GM19035 (cell line): Measurements from ENCODE around the gene WDR17.
A peak's percentile ranks its signal among the peaks of the same experiment; 100 is the strongest.
"Not testable (repeated sequence)": the region's sequence is repeated elsewhere in the genome, so short reads cannot be mapped to it uniquely, and the experiment has no call there.

ENCODE experiments used
- ATAC-seq: cut with Tn5 transposase; IDR thresholded peaks from one replicate; pipeline ENCODE4 v1.9.1; 2021; ENCODE audit not compliant: unreplicated experiment

WDR17 gene

DNA sequence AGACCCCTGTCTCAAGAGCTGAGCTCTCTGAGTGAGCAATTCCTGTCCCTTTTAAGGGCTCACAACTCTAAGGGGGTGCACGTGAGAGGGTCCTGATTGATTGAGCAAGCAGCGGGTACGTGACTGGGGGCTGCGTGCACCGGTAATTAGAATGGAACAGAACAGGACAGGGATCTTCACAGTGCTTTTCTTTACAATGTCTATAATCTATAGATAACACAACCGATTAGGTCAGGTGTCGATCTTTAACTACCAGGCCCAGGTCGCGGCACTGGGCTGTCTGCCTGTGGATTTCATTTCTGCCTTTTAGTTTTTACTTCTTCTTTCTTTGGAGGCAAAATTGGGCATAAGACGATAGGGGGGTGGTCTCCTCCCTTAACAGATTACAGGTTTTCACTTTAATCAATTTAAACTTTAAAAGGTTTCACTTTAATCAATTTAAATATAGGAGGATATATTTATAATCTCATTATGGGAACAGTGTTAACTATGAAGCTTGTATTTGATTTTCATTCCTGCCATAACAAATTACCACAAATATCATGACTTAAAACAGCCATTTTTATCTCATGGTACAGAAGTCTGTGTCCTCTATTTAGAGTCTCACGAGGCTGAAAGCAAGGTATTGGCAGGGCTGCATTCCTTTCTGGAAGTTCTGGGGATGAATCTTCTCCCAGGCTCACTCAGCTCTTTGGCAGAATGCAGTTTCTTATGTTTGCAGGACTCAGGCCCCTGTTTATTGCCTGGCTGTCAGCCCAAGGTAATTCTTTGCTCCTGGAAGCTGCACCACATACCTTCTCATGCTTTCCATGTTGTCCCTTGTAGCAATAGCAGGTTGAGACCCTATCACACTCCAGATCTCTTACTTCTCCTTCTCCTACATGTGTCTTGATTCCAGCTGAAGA is 124.5 kb downstream of the WDR17 start:
- no peak for ATAC-seq

- no peak for ATAC-seq
Observed at GRCh38 chr4:176191974-176192373, 126.3 kb downstream of the WDR17 start.

- ATAC-seq = no peak
Observed at GRCh38 chr4:176193126-176193525, 127.5 kb downstream of the WDR17 start.

- no peak for ATAC-seq
Observed at GRCh38 chr4:176193938-176194337, 128.3 kb downstream of the WDR17 start.

- ATAC-seq = peak; percentile 99
Observed at GRCh38 chr4:176195184-176195978, 129.7 kb downstream of the WDR17 start, which contains the start of gene SPATA4. SPATA4 (minus strand) TSS chr4:176195585; CDS start chr4:176195562, 23 bp downstream.

DNA sequence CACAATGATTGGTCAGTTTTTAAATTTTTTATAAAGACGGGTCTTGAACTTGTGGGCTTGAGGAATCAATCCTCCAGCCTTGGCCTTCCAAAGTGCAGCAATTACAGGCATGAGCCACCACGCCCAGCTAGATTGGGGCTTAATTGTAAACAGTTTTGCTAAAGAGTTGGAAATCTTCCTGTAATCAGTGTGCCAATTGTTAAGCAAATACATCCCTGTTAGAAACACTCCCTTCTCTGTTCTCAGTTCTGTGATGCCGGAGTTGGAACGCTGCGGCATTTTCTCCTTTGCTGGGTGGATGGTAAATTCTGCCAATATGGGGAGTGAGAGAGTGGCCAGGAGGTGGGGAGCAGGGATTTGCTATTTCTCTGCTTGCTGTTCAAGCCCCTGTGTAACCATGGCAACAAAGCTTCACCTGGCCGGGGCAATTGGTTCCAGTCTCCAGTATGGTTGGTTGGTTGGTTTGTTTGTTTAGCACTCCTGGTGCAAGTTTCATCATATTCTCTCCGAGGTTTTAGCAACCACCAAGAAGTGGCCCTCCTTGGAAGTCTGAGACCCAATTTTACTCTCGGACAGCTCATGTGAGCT is 132.8 kb downstream of the WDR17 start:
- no peak for ATAC-seq

DNA sequence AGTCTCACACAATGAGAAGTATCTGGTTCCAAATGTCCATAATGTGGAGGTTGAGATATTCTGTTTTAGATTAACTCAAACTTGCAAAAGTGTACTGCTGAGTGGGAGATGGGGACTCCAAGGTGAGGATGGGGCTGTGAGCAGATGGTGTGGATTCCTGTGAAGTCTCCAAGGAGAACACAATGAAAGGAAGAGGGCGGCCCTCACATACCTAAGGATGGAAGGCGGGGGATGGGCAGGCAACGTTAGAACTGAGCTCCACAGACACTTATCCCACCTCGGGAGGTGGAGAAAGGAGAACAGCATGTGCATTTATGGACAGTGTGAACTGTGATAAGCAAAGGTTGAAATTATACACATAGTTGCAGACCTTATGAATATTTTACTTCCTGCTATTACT is 139.7 kb downstream of the WDR17 start:
- ATAC-seq = no peak

GRCh38 chr4:176207839-176208238 is 142.2 kb downstream of the WDR17 start:
- ATAC-seq = no peak

- ATAC-seq = no peak
Observed at GRCh38 chr4:176209535-176209934, 143.9 kb downstream of the WDR17 start.

DNA sequence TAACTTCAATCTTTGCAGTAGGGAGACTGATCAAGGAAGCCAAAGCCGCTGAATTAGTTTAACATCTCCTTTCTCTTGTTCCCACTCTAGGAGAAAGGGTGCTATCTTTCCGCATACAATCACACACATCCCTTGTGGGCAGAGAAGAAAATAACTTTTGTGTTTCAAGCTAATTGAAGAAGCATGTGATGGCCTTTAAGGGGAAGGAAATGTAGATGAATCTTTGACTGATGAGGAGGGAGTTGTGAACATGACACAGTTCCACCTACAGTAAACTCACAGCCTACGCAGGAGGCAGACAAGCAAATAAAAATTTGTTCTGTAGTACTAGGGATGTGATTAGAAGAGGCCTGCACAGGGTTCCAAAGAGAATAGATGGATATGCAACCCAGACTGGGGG is 144.5 kb downstream of the WDR17 start:
- ATAC-seq = no peak

GRCh38 chr4:176210579-176211296 is 145.1 kb downstream of the WDR17 start:
- ATAC-seq = no peak

DNA sequence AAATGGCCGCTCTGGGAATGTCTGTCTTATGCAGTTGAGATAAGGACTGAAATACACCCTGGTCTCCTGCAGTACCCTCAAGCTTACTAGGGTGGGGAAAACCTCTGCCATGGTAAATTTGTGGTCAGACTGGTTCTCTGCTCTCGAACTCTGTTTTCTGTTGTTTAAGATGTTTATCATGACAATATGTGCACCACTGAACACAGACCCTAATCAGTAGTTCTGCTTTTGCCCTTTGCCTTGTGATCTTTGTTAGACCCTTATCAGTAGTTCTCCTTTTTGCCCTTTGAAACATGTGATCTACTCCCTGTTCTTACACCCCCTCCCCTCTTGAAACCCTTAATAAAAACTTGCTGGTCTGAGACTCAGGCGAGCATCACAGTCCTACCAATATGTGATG is 146.7 kb downstream of the WDR17 start:
- not testable (repeated sequence) for ATAC-seq

GRCh38 chr4:176217510-176217909 is 151.9 kb downstream of the WDR17 start:
- ATAC-seq = no peak

DNA sequence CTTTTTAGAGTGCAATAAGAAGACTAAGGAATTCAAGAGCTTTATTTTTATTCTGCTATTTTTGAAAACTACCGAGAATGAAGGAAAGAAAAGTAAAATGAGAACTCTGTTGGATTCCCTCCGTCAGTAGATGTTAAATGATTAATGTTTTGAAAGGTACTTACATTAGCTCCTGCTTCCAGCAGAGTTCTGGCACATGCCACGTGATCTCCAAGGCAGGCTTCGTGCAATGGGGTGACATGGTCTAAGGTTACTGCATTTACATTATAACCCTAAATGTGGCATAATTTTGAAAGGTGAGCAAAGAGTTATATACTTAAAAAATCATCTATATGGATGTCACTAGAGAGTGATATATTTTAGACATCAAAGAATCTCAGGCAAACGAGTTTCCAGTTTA is 156.5 kb downstream of the WDR17 start:
- no peak for ATAC-seq

- no peak for ATAC-seq
Observed at GRCh38 chr4:176223561-176223960, 157.9 kb downstream of the WDR17 start.

DNA sequence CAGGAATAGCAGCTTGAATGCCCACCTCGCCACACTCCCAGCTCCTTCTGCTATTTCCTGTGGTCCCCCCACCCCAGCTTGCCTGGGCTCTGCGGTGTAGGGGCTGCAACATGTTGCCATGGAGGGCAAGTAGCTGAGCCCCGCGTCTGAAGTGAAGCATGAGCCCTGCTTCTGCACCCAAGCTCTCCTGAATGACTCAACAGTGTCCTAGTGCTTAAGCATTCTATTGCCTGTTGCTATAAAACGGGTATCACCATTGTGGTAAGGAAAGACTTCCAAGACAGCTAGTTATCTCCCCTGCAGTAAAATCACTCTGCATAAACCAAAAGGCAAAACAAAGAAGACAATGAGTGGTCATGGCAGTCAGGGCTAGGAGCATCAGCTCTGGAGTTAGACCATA is 161.1 kb downstream of the WDR17 start:
- ATAC-seq = no peak

- ATAC-seq = no peak
Observed at GRCh38 chr4:176229645-176230044, 164.0 kb downstream of the WDR17 start.
